NCI-H1694 treated with DMSO at 0.1 percent for 48 hours (cell line): Measurements from ENCODE around the gene ADA.
A peak's percentile ranks its signal among the peaks of the same experiment; 100 is the strongest.
"Not testable (repeated sequence)": the region's sequence is repeated elsewhere in the genome, so short reads cannot be mapped to it uniquely, and the experiment has no call there.

Experiments
- DNase-seq: peaks from one replicate; lab custom pipeline; 2025; lab: John Stamatoyannopoulos, UW

ADA gene

DNA sequence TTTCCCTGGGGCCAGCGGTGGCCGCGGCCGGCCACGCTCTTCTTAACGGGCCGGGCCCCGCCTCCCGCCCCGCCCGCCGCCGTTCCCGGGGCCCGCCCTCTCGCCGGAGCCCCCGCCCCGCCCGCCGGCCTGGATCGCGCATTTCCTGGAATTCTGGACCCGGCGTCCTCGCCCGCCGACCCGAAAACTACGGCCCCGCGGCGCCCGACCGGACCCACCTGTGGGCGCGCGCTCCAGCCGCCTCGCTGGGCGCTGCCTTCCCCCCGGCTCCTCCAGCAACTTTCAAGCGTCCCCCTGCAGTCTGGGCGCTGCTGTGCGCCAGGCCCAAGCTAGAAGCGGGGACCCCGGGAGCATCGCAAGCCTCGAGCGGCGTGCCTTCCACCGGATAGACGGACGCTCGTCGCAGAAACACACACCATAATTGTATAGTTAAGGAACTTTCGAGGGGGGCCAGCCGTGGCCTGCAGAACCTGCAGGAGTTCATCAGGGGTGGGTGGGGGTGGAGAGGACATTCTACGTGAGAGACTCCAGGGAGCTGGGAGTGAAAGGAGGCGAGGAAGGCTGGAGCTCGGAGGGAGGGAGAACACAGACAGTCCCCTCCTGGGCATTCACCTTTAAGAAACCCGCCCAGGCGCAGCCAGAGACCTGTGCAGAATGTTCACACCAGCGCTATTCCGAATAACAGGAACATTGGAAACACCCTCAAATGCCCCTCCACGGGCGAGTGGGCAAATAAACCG lies at the start of gene ADA:
Gene ADA, minus strand, starts transcription at position 16 of the 740 bp plus-strand sequence. CDS start 92 bp downstream, outside the sequence.
- DNase-seq, result no peak

DNA sequence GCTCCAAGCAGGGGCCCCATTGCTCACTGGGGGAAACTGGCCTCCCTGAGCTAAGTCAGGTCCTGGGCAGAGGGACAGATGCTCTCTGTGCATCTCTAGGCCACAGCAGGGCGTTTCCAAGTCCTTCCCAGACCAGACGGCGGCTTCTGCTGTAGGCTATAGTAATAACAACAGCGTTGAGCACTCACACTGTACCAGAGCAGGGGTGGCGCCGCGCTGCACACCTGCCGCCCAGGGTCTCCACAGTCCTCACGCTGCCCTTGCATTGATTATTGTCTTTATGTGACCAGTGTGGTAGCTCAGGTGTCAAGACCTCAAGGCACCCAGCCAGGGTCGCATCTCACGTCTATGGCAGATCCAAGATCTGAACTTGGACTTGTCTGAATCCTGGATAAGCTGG lies 48.8 kb upstream of the ADA start:
- no peak for DNase-seq

DNA sequence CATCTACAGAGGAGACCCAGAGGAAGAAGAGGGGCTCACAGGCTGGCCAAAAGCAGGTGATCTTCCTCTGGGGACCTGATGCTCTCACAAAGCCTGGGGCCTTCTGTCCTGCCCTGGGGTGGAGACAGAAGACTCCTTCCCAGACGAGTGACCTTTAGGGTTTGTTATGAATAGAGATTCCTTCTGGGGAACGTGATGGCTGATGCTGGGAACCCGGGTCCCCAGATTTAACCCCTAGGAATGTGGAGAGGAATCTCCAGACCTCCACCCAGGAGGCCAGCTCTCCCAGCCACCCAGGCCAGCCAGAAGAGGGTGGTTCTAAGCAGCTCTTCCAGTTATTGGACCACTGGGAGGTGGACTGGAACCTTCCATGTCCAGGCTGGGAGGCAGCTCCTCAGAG lies 46.9 kb upstream of the ADA start:
- no peak for DNase-seq

DNA sequence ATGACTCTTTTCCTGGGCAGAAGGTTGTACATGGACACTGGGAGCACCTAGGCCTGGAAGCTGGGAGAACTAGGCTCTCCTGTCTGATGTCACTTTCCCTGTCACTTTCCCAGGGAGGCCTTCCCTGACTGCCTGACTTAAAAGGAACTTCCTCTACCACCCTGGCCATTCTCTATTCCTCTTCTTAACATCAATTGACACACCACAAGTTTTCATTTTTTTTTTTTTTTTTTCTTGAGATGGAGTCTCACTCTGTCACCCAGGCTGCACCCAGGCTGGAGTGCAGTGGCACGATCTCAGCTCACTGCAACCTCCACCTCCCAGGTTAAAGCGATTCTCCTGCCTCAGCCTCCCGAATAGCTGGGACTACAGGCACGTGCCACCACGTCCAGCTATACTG lies 45.5 kb upstream of the ADA start:
- not testable (repeated sequence) for DNase-seq

DNA sequence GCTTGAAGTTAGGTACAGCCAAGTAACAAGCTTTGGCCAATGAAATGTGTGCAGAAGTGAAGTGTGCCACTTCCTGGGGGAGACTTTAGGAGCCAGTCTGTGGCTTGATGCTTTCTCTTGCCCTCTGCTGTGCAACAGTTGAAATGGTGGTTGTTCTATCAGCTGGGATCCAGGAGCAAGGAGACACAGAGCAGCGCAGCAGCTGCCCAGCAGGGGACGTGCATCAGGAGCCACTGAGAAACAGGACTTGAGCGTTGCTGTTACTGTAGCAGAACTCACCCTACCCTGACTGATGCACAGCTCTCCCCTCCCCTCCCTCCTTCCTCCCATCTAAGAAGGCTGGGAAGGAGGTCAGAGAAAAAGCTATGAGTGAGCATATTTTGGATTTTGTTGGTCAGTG lies 44.8 kb upstream of the ADA start:
- DNase-seq, result no peak

DNA sequence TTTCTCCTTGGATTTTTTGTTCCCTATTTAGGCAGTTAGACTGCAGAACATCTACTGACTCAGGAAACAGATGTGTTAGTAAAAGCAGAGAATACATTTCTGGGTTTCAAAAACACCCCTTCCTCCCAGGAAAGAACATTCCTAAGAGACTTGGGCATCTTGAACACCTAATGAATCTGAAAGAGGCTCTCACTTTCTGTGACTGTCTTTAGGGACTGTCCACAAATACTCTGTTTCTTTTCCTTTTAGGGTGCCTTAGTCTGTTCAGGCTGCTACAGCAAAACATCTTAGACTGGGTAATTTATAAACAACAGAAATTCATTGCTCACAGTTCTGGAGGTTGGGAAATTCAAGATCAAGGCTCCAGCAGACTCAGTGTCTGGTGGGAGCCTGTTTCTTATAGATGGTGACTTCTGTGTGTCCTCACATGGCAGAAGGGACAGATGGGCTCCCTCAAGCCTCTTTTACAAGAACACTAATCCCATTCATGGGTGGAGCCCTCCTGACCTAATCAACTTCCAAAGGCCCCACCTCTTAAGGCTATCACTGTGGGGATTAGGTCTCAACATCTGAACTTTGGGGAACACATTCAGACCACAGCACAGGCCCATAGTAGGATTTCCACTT lies 44.3 kb upstream of the ADA start:
- DNase-seq, result no peak

DNA sequence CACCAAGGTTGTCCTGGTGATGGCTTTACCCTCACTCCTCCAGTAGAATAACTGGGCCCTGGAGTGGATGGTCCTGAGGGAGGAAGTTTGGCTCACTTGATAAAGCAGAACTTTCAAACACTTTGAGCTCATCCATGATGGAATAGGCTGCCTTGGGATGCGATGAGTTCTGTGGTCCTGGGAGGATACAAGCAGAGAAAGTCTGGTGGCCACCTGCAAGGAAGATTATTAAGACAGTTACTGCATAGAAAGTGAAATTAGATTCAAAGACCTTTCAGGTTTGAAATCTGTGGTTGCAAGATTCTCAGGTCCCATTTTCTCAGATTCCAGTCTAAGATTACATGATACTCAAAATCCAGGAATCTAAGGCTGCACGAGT lies 43.8 kb upstream of the ADA start:
- DNase-seq, result no peak

DNA sequence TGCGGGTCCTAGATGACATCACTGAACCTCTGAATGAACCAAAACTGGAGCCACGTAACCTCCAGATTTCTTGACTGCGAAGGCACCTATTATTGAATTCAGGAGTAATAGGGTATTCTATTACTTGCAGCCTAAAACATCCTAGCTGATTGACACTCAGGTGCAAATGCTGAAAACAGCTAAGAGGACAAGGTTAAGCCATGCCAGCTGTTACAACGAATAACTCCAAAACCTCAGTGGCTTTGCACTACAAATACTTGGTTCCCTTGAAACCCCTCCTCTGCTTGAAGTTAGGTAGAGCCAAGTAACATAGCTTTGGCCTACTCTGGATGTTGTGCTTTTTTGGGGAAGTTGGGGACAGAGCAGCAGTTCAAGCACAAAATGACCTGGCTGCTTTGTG lies 42.7 kb upstream of the ADA start:
- DNase-seq, result no peak

DNA sequence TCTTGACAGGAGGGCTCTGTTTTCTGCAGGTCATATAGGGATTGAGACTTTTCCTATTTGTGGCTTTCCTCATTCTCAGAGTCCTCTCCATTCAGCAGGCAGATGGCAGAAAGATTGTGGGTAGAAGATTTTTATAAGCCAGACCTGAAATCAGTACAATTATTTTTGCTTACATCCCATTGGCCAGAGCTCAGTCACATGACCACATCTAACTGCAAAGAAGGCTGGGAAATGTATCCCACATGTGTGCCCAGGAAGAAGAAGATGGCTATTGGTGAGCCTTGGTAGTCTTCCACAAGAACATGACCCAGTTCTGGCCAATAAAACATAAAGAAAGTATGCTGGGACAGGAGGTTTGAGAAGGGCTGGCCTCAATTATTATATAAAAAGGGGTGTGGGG lies 42.1 kb upstream of the ADA start:
- no peak for DNase-seq

DNA sequence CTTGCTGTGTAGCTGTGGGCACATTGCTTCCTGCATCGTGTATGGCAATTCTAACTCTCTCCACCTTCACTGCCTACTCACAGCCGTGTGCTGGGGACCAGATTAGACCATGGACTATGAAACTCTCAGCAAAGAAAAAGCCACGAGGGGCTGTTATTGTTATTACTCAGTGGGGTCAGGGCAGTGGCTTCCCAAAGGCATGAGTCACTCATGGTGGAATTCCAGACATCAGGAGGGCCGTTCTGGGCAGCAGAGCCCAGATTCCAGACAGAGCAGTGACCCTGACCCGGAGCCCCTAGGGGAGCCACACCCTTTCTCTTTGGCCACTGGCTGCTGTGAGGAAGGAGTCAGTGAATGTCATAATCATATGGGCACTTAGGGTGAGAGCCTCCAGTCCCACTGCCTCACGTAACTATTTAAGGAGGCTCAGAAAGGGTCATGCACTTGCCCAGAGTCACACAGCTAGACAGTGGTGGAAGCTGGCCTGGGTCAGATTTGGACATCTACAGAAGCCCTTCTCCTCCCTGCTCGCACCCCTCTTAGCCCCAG lies 41.5 kb upstream of the ADA start:
- DNase-seq, result no peak

DNA sequence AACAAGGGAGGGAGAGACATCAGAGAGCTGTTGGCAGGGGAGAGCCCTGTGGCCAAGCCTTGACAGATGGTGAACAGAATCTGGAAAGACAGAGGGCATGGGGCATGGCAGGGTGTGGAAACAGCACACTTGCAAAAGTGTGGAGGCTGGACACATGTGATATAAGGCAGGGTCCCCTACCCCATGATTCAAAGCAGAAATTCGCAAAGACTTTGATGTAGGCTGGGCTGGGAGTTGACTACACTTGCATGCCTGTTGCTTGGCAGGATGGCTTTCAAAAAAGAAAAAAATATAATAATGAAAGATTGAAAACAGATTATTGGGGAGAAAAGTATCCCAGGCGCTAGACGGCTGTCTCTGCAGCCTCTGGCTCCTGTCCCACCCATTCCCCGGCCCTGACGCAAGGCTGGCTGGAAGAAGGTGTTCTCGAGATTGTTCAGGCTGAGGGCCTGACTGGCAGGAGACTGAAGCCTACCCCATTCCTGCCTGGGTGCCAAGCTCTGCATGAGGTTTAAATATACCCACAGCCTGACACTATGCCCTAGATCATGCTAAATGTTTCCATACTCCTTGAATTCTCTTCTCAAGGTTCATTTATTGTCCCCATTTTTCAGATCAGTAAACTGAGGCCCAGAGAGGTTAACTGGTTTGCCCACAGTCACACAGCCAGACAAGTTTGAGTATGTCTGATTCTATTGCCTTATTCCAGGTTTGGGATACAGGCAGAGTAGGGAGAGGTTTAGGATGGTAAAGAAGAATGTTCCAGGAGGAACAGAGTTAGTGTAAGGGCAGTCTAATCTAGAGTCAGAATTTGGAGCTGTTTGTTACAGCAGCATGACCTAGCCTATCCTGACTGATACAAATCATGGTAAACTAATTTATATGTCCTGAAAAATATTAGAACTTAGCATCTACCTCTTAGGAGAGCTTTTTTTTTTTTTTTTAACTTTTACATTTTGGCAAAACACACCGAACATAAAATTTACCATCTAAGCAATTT lies 40.2 kb upstream of the ADA start:
- no peak for DNase-seq

DNA sequence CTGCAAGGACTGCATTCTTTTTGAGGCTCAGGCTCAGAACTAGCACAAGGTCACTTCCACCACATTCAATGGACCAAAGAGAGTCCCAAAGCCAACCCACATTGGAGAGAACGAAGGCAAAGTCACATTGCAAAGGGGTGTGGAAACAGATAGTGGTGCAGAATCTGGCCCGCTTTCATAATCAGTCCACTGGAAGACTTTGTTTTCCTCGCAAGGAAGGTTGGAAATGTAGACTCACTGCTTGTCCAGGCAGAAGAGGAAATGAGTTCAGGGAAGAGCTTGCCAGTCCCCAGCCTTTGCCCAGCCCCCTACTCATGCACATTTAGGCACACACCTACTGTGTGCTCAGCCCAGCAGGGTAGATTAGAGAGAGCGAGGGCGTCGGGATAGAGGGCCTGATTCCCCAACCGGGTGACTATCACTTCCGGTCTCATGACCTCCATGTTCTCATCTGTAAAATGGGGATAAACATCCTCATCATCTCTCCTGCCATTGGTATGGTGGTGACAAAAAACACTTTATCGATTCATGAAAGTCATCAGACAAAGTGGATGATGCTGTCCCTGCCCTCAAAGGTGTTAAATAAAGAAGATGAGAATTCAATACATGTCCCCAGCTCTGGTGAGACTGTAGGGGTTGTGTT lies 39.4 kb upstream of the ADA start:
- DNase-seq, result no peak

DNA sequence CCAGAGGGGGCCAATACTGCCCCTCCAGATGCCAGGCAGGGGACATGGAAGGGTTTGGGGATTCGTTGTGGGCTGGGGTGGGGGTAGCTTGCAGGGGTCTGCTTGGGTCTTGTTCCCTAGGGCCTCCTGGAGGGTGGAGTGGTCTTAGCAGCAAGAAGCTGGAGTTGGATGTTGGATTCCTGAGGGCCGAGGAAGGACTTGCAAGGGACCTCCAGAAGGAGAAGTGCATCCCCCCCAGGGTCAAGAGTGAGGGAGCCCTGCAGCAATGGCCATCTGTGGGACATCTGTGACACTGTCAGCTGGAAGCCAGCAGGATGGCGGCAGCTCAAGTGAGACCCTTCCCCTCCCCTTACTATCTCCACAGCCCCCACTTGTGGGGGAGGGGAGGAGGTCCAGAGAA lies 38.3 kb upstream of the ADA start:
- no peak for DNase-seq

DNA sequence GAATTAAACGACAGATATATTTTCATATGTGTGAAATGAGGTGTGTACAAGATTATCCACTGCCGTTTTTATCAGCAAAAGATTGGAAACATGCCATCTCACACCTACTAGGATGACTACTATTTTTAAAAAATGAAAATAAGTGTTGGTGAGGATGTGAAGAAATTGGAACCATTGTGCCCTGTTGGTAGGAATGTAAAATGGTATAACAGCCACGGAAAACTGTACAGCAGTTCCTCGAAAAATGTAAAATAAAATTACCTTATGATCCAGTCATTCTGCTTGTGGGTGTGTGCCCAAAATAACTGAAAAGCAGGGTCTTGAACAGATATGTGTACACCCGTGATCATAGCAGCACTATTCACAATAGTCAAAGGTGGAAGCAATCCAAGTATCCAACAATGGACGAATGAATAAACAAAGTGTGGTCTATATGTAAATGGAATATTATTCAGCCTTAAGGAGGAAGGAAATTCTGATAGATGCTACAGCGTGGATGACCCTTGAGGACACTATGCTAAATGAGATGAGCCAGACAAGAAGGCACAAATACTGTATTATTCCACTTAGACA lies 36.6 kb upstream of the ADA start:
- DNase-seq, result no peak

DNA sequence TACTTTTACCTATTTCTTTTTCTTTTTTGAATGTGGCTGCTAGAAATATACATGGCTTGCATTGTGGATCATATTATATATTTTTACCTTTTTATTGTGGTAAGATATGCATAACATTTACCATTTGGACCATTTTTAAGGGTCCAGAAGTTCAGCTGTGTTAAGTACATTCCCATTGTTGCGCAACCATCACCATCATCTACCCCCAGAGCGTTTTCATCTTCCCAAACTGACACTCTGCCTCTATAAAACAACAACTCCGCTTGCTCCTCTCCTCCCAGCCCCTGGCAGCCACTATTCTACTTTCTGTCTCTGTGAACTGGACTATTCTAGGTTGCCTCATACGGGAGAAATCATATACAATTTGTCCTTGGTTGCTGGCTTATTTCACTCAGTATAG lies 35.4 kb upstream of the ADA start:
- DNase-seq, result no peak

DNA sequence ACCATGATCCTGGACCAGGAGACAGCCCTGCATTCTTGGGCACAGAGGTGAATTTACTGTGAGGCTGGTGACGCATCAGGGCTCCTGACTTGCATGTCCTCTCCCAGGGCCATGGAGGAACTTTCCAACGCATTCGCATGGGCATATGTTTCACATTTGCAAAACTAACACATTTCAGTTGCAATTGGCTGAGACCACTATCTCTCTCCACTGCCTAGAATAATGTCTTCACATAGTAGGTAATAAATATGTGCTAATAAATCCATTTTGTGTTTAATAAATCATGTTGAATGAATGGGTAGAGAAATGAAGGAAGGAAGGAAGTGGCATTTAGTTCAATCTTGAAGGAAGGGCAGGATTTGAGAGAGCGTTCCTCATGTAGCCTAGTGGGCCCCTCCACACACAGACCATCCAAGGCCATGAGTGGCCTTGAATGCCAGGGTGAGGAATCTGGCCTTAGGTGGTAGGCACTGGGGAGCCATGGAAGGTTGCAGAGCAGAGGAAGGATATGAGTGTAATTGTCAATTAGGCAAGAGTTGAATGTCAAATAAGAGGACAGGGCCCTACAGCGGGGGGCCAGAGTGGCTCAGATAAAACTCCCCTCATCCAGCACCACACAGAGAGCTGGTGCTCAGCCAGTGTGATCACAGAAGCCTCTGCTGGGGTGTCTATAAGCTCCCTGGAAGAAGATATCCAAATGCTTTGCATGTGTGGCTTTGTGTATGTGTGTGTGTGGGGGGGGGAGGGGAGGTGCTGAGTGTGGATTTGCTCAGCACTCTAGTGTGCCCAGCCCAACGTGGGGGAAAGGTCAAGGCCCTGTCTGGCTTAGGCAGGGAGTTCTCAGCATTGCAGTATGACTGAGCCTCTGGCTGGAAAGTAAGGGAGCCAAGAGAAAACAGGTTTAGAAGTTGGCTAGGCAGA lies 32.8 kb upstream of the ADA start:
- no peak for DNase-seq

DNA sequence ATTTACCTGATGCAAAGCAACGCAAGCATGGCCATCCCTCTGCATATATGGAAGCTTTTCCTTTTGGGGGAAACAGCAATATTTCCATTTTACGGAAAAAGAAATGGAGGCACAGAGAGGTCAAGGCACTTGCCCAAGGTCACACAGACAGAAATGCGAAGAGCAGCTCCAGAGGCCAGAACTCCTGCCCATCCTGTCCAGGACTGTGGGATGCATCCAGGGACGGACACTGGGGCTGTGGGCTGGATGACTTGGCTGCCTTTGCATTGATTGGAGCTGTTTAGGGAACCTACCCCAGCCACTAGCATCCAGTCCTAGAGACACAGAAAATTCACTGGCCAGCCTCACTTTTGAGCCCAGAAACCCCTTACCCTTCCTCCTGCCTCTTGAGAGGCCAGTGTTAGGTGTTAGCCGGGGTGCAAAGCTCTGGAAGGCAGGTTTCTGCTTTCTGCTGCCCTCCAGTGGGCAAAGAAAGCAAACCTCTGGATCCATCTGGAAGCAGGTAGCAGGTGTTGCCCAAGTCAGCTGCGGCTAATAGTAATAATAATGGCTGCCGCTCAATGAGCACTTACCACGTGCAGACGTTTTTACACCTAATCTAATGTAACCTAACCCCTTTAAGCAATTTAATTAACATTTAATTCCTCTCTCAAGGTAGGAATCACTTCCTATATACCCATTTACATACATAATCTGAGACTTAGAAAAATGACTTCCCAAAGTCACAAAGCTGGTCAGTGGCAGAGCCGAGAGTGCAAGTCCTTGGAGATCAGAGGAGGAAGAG lies 32.0 kb upstream of the ADA start:
- DNase-seq, result peak; percentile 36

DNA sequence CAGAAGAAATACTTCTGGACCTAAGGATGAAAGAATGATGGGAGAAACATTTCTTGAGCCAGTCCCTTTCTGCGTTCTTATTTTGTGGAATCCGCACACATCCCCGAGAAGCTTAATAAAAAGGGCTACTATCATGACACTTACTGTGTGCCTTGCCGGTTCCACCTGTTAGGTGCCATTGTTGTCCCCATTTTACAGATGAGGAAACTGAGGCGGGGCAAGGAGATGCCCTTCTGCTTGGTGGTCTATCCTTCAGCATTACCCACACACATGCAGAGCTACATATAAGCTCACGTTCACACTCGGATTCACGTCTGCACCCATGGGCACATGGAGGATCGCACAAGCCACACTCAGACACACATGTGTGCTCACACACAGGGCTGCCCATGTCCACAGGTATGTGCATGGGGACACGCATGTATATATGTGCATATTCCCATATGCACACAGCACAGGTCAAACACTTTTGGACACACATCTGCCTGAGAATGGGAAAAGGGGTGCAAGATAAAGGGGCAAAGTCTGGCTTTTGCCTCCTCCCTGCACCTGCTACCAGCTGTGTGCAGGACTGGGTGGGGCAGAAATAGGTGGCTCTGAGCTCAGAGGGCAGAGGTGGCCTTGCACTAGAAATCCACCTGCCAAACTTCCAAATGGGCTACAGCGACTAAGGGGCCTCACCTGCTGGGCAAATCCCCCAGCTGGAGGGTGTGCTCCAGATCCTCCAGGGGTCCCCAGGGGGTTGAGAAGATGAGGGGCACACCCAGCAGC lies 30.5 kb upstream of the ADA start:
- DNase-seq, result no peak
